Fibroblast of villous mesenchyme (primary cell): ENCODE data around the gene ERC1. TPM values are rescaled to one million over a fixed set of nuclear protein-coding genes. Genes with fewer than 3 reads are reported as not detected.

Source experiments
- DNase-seq: peaks from one replicate; pipeline ENCODE4 v3.0.0-alpha.2; 2010; ENCODE audit warnings: low read depth
- H3K4me3 ChIP-seq: 2 replicates; pipeline ENCODE4 v1.5.1; 2011; ENCODE audit warnings: low read depth, mild to moderate bottlenecking, low read length
- total RNA-seq: library from RNA; depleted of rRNA; stranded (reverse); fragments of >200 nt; gene quantifications from 2 replicates; pipeline ENCODE4 v1.2.3, GENCODE V29; 2012
- TF ChIP-seq, protein P1 (sequence below): IDR thresholded peaks from 2 replicates; pipeline ENCODE4 v1.5.1; 2012; ENCODE audit warnings: low read depth, mild to moderate bottlenecking, low read length; ENCODE audit not compliant: insufficient read depth

Gene ERC1
- total RNA-seq, 1 donor, result 49.7 TPM

DNA sequence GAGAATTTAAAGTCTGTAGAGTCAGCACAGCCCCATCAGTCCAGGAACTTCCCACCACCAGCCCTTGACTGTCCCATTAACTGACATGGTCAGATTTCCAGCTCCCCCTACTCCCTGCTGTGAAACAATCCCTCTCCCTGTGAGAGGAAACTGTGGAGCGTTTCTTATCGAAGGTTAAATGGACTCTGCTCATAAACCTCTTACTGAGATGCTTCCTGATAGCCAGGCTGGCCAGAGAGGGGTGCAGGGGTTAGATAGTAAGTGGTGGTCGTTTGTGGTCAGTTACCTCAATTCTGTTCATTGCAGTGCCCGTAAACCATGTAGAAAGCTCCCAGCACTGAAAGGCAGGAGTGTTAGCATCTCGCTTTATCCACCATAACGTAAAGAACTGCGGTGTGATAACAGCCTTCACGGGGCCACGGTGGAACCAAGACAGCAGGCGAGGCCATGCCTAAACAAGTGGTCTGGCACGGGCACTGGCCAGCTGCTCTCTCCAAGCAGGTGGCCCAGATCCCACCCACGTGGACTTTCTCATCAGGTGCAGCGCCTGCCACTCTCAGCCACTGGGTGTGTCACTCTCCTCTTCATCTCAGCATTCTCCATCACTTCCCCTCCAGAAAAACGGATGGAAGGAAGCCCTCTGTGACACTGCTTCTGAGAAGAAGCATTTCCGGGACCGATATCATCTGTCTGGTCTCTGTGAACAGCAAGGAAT lies 501.1 kb downstream of the ERC1 start:
- TF ChIP-seq, protein P1, sequence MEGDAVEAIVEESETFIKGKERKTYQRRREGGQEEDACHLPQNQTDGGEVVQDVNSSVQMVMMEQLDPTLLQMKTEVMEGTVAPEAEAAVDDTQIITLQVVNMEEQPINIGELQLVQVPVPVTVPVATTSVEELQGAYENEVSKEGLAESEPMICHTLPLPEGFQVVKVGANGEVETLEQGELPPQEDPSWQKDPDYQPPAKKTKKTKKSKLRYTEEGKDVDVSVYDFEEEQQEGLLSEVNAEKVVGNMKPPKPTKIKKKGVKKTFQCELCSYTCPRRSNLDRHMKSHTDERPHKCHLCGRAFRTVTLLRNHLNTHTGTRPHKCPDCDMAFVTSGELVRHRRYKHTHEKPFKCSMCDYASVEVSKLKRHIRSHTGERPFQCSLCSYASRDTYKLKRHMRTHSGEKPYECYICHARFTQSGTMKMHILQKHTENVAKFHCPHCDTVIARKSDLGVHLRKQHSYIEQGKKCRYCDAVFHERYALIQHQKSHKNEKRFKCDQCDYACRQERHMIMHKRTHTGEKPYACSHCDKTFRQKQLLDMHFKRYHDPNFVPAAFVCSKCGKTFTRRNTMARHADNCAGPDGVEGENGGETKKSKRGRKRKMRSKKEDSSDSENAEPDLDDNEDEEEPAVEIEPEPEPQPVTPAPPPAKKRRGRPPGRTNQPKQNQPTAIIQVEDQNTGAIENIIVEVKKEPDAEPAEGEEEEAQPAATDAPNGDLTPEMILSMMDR, result no peak
- DNase-seq, result no peak
- no peak overlapping the region for H3K4me3 ChIP-seq

DNA sequence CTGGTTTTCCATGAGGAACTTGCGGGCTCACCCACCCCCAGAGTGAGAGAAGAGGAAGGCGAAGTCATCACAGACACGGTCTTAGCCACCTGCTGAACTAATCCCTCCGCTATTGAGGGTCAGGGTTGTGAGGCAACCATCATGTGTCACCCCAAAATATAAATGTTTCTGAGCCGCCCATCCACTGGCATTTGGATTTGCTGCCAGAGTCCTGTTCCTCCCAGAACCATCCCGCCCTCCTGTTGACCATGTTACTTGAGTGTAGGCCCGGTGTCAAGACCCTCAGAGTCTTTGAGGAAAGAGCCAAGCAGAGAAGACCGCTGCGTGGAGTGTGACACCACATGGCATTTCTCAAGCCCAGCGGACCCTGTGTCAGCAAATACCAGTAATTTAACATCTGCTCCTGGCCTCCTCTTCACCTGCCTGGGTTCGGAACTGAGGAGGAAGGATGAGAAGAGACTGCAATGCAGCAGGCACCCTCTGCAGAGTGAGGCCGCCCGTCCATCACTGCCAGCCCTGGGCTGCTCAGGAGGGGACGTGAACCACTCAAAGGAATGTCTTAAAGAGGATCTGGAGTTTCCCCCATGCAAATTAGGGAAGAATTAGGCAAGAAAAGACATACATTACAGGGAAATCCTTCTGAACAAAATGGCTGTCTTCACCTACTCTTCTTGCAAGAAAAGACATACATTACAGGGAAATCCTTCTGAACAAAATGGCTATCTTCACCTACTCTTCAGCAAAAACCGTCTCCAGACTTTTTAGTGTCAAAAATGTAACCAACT lies 502.9 kb downstream of the ERC1 start:
- no peak for DNase-seq
- no peak overlapping the region for H3K4me3 ChIP-seq
- TF ChIP-seq, protein P1, result no peak

DNA sequence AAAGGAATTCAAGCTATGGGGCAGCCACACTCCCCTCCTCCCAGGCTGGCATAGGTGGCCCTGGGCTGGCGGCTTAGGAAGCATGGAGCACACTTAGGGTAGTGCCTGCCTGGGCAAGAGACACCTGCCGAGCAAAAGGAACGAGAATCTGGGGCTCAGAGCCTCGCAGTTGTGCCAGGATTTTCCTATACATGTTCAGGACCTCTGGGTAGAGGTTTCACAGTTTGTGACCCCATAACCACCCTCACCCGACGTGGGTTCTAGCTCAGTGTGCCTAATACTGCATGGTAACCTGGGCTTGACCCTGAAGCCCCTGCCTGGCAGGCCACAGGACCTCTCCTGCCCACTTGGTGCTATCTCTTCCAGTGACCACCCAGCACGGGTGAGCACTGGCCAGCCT lies 503.8 kb downstream of the ERC1 start:
- TF ChIP-seq, protein P1, result no peak
- DNase-seq, result no peak
- no peak overlapping the region for H3K4me3 ChIP-seq

DNA sequence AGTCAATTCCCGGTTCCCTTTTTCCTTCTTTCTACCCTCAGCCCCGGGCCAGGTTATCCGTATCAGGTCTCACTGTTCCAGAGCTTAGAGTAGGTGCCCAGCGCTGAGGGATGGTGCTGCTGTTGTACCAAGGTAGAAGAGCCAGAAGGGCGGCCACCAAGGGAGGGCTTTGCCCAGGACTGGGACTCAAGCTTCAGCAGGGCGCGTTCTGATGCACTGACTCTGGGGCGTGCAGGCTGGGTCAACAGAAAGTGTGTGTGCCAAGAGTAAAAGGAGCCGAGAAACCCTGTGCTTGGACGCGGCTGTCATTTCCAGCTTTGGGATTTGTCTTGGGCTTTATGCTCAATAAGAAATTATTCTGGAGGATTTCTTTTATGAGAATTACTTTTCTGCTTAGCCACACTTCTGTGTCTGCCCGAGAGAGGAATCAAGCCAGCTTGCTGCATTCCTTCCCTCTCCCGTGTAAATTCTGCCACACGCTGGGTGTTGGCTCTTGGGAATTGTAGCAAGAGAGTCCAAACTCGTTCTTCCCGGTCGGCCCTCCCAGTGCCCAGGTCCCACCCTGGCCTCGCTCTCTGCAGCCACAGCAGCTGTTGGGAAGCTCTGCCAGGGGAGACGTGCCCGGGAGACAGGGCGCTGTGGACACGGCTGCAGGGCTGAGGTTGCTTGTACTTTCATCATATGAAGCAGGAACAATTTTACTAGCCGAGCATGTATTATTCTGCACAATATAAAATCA lies 505.3 kb downstream of the ERC1 start:
- H3K4me3 ChIP-seq, result no peak overlapping the region
- DNase-seq, result peak; percentile 69
- TF ChIP-seq, protein P1, result no peak

DNA sequence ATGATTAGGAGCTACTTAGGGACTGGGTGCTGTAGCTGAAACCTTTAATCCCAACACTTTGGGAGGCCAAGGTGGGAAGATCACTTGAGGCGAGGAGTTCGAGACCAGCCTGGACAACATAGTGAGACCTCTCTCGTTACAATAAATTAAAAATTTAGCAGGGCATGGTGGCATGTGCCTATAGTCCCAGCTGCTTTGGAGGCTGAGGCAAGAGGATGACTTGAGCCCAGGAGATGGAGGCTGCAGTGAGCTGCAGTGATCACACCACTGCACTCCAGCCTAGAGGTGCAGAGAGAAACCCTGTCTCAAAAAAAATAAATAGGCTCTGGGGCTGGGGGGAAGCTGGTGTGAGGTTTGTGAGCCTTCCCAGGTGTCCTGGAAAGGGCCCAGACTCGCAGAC lies 506.1 kb downstream of the ERC1 start:
- DNase-seq, result no peak
- H3K4me3 ChIP-seq, result no peak overlapping the region
- TF ChIP-seq, protein P1, result no peak

DNA sequence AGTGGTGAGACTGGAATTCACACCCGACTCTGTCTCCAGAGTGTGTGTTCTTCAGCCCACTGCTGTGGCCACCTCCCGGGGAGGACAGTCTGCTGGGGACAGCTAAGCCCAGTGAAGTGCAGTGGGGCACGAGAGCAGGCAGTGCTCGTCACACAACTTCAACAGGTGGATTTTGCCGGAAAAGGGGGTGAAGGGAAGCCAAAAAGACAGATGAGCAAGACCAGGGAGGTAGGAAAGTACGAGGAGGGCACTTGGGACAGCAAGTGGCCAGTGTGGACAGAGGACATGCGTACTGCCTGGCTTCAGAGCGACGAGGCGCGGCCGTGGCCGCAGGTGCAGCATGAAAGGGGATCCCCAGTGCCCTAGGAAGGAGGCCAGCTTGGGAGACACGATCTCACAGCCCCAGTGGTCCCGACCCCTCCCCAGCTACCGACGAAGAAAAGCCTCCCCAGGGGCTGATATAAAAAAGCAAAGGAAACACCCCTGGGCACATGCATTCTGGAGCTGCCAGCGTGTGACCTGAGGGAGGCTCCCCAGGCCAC lies 507.2 kb downstream of the ERC1 start:
- no peak overlapping the region for H3K4me3 ChIP-seq
- no peak for DNase-seq
- TF ChIP-seq, protein P1, result no peak
